Measurements from ENCODE around the gene CAMK2A. TPM values are rescaled to one million over a fixed set of nuclear protein-coding genes. Genes with fewer than 3 reads are reported as not detected.

The CAMK2A gene
- total RNA-seq, 1 experiment from 2014 or later = 0.33 TPM

- no CpG with 5 or more reads among the region's 1 CpG for WGBS (ENCODE audit: extremely low coverage, insufficient read length, low lambda C conversion rate)
- H3K27me3 ChIP-seq (ENCODE audit: insufficient read depth, low read length) = no peaks in the 10 kb centered on the region
- no peak overlapping the region for H3K18ac ChIP-seq (ENCODE audit: insufficient read length, low read depth, low read length)
- no peaks in the 10 kb centered on the region for H3K9me3 Mint-ChIP-seq
- no peak overlapping the region for H2BK15ac ChIP-seq (ENCODE audit: low read depth, low read length)
- no peak overlapping the region for H2AFZ ChIP-seq (ENCODE audit: low read length)
- no peak for TF ChIP-seq CTCF (conservative IDR thresholded peaks at IDR 0.05)
- peak overlapping the region in 1 of 3 experiments; percentile 73; a peak in 1 of 7 replicates for H3K27ac Mint-ChIP-seq
- no peak overlapping the region for H3T11ph ChIP-seq (ENCODE audit: low read length)
- H3K9ac ChIP-seq (ENCODE audit: extremely low read depth, insufficient read length, low read length) = no peak overlapping the region
- peaks cover 15 to 17% of the 10 kb centered on the region in 2 experiments for H3K4me1 Mint-ChIP-seq
- H3K9me3 ChIP-seq (ENCODE audit: control insufficient read depth, low read depth, low read length) = no peaks in the 10 kb centered on the region
- no peak overlapping the region for H3K23ac ChIP-seq (ENCODE audit: insufficient read length, low read depth, low read length)
- H3K4me3 Mint-ChIP-seq = no peak overlapping the region
- no peaks in the 10 kb centered on the region for H3K36me3 Mint-ChIP-seq (ENCODE audit: insufficient read depth in 1 of 3, low read depth in 3 of 3)
- no peak overlapping the region for H3K56ac ChIP-seq (ENCODE audit: insufficient read length, low read depth, low read length)
- DNase-seq = no peak
- no peak overlapping the region for H3K4me2 ChIP-seq (ENCODE audit: insufficient read depth, insufficient read length, low read length)
- H3K4ac ChIP-seq (ENCODE audit: low read depth, low read length) = no peak overlapping the region
- H2AK5ac ChIP-seq (ENCODE audit: insufficient read length, low read length) = no peak overlapping the region
- no peak overlapping the region for H2BK5ac ChIP-seq (ENCODE audit: insufficient read length, low read length)
- no peaks in the 10 kb centered on the region; the same call in none of the 2 replicates for H3K27me3 Mint-ChIP-seq (ENCODE audit: low read depth)
- no peak overlapping the region for H3K27ac ChIP-seq (ENCODE audit: insufficient read length, low read depth, low read length)
- no peak overlapping the region for H4K5ac ChIP-seq (ENCODE audit: insufficient read length, low read depth, low read length)
- H2BK20ac ChIP-seq (ENCODE audit: low read depth, low read length, poor library complexity, severe bottlenecking) = no peak overlapping the region
- no peak overlapping the region for H3K14ac ChIP-seq (ENCODE audit: insufficient read depth, low read length)
- H3K79me1 ChIP-seq (ENCODE audit: insufficient read depth, low read depth, low read length, poor library complexity, severe bottlenecking) = no peaks in the 10 kb centered on the region
- no peak overlapping the region for H2BK120ac ChIP-seq (ENCODE audit: low read depth, low read length, poor library complexity, severe bottlenecking)
- H2BK12ac ChIP-seq (ENCODE audit: insufficient read length, low read depth, low read length) = no peak overlapping the region
- no peaks in the 10 kb centered on the region for H4K20me1 ChIP-seq (ENCODE audit: control insufficient read depth, insufficient read depth, insufficient read length)
- H3K4me1 ChIP-seq (ENCODE audit: insufficient read depth, low read length) = 0 out of 2 replicates have a peak, but pooled peaks cover 2% of the 10 kb centered on the region
- H3K23me2 ChIP-seq (ENCODE audit: insufficient read length, low read depth, low read length, poor library complexity, severe bottlenecking) = no peaks in the 10 kb centered on the region
- no peak overlapping the region for H4K8ac ChIP-seq (replicated peaks; ENCODE audit: insufficient read length, low read depth, low read length)
- no peak overlapping the region for H4K91ac ChIP-seq (ENCODE audit: insufficient read length, low read depth, low read length)
- H3K79me2 ChIP-seq (ENCODE audit: insufficient read depth, low read length) = no peaks in the 10 kb centered on the region
Measured at GRCh38 chr5:150321784-150322183, 32.2 kb upstream of the CAMK2A start.

All from H9 (cell line).